ENCODE data around the gene LRRC51.

LRRC51 gene

GRCh38 chr11:72079819-72080325, 778 bp upstream of the LRRC51 start:
- TF ChIP-seq SIN3A (IDR thresholded peaks at IDR 0.05; ENCODE audit: borderline replicate concordance, insufficient read depth, low read length), result peak; percentile 62; the same call in 1 of the 2 replicates
- no peak for TF ChIP-seq TAF1 (IDR thresholded peaks at IDR 0.05; ENCODE audit: borderline replicate concordance, insufficient read depth, low read length)
- TF ChIP-seq FOXP2 (optimal IDR thresholded peaks at IDR 0.05; ENCODE audit: borderline replicate concordance, extremely low read depth, extremely low read length, insufficient read depth), result no peak

DNA sequence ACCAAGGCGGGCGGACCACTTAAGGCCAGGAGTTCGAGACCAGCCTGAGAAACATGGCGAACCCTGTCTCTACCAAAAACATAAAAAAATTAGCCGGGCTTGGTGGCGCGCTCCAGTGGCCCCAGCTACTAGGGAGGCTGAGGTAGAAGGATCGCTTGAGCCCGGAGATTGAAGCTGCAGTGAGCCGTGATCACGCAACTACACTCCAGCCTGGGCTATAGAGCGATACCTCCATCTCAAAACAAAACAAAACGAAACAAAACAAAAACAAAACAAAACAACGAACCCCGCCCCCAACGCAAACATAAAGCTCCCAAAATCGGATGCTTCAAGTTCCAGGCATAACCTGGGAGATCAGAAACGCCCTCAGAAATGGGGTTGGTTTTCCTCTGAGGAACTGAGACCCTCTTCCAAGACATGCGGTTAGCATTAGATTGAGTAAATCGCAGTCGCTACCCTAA, 564 bp downstream of the LRRC51 start:
- TF ChIP-seq POLR2AphosphoS5 (IDR thresholded peaks at IDR 0.05; ENCODE audit: low read depth, low read length), result no peak
- no peak for TF ChIP-seq FOXP2 (optimal IDR thresholded peaks at IDR 0.05; ENCODE audit: borderline replicate concordance, extremely low read depth, extremely low read length, insufficient read depth)
- no peak for TF ChIP-seq TAF1 (IDR thresholded peaks at IDR 0.05; ENCODE audit: borderline replicate concordance, insufficient read depth, low read length)
- TF ChIP-seq, protein P1, sequence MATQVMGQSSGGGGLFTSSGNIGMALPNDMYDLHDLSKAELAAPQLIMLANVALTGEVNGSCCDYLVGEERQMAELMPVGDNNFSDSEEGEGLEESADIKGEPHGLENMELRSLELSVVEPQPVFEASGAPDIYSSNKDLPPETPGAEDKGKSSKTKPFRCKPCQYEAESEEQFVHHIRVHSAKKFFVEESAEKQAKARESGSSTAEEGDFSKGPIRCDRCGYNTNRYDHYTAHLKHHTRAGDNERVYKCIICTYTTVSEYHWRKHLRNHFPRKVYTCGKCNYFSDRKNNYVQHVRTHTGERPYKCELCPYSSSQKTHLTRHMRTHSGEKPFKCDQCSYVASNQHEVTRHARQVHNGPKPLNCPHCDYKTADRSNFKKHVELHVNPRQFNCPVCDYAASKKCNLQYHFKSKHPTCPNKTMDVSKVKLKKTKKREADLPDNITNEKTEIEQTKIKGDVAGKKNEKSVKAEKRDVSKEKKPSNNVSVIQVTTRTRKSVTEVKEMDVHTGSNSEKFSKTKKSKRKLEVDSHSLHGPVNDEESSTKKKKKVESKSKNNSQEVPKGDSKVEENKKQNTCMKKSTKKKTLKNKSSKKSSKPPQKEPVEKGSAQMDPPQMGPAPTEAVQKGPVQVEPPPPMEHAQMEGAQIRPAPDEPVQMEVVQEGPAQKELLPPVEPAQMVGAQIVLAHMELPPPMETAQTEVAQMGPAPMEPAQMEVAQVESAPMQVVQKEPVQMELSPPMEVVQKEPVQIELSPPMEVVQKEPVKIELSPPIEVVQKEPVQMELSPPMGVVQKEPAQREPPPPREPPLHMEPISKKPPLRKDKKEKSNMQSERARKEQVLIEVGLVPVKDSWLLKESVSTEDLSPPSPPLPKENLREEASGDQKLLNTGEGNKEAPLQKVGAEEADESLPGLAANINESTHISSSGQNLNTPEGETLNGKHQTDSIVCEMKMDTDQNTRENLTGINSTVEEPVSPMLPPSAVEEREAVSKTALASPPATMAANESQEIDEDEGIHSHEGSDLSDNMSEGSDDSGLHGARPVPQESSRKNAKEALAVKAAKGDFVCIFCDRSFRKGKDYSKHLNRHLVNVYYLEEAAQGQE (IDR thresholded peaks at IDR 0.05; ENCODE audit: insufficient read depth in 1 of 2, low read depth in 2 of 2, low read length in 2 of 2), result no peak
- TF ChIP-seq SIN3A (IDR thresholded peaks at IDR 0.05; ENCODE audit: borderline replicate concordance, insufficient read depth, low read length), result no peak

DNA sequence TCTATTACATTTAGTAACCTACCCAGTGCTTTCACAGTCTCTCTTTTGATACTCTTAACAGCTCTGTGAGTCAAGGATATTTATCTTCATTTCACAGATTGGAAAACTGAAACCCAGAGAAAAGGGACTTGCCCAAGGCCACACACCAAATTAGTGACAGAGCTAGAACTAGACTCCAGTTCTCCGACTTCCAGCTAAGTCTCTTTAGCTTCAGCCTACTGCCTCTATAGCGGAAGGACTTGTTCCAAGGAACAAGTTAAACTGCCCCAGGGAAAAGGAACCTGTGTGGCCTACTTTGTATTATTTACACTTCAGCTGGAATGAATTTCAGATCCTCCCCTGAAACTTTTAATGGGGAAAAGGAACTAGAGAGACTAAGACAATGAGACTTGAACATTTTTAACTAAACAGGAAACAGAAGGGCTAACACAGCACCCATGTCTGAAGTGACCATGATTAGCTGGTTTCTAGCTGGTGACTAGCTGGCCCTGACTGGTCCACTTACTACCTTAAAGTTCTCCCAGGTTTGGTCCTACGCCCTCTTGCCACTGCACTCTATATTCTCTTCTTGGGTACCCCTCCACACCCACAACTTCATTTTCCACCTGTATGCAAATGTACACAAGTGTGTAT, 1.3 kb downstream of the LRRC51 start:
- TF ChIP-seq TAF1 (IDR thresholded peaks at IDR 0.05; ENCODE audit: borderline replicate concordance, insufficient read depth, low read length) (no peak), POLR2AphosphoS5 (IDR thresholded peaks at IDR 0.05; ENCODE audit: low read depth, low read length) (no peak), SIN3A (IDR thresholded peaks at IDR 0.05; ENCODE audit: borderline replicate concordance, insufficient read depth, low read length) (no peak), FOXP2 (optimal IDR thresholded peaks at IDR 0.05; ENCODE audit: borderline replicate concordance, extremely low read depth, extremely low read length, insufficient read depth) (no peak)
- TF ChIP-seq, protein P1 (IDR thresholded peaks at IDR 0.05; ENCODE audit: insufficient read depth in 1 of 2, low read depth in 2 of 2, low read length in 2 of 2), result no peak

- TF ChIP-seq SIN3A (IDR thresholded peaks at IDR 0.05; ENCODE audit: borderline replicate concordance, insufficient read depth, low read length) (no peak), FOXP2 (optimal IDR thresholded peaks at IDR 0.05; ENCODE audit: borderline replicate concordance, extremely low read depth, extremely low read length, insufficient read depth) (no peak), POLR2AphosphoS5 (IDR thresholded peaks at IDR 0.05; ENCODE audit: low read depth, low read length) (no peak), TAF1 (IDR thresholded peaks at IDR 0.05; ENCODE audit: borderline replicate concordance, insufficient read depth, low read length) (no peak)
- TF ChIP-seq, protein P1 (IDR thresholded peaks at IDR 0.05; ENCODE audit: insufficient read depth in 1 of 2, low read depth in 2 of 2, low read length in 2 of 2), result no peak
Measured at GRCh38 chr11:72083414-72083813, 2.8 kb downstream of the LRRC51 start.

- TF ChIP-seq POLR2AphosphoS5 (IDR thresholded peaks at IDR 0.05; ENCODE audit: low read depth, low read length) (no peak), SIN3A (IDR thresholded peaks at IDR 0.05; ENCODE audit: borderline replicate concordance, insufficient read depth, low read length) (no peak), FOXP2 (optimal IDR thresholded peaks at IDR 0.05; ENCODE audit: borderline replicate concordance, extremely low read depth, extremely low read length, insufficient read depth) (no peak), TAF1 (IDR thresholded peaks at IDR 0.05; ENCODE audit: borderline replicate concordance, insufficient read depth, low read length) (no peak)
- TF ChIP-seq, protein P1 (IDR thresholded peaks at IDR 0.05; ENCODE audit: insufficient read depth in 1 of 2, low read depth in 2 of 2, low read length in 2 of 2), result no peak
Measured at GRCh38 chr11:72084076-72084475, 3.4 kb downstream of the LRRC51 start.
